OCI-LY1 (cell line): ENCODE data around the gene JUN.
A peak's percentile ranks its signal among the peaks of the same experiment; 100 is the strongest.

Experiments
- H2AFZ ChIP-seq: fragments of 200-600 bp; sonication (generic), shearing (Covaris generic); 2 replicates; pipeline ENCODE4 v1.6.0; 2014; ENCODE audit warnings: antibody characterized with exemption, mild to moderate bottlenecking, low read length
- H3F3A ChIP-seq: fragments of 200-600 bp; sonication (generic), shearing (Covaris generic); 2 replicates; pipeline ENCODE4 v1.6.0; 2014; ENCODE audit warnings: mild to moderate bottlenecking, antibody characterized with exemption, low read length, moderate library complexity; ENCODE audit not compliant: insufficient read depth
- H3K27ac ChIP-seq: fragments of 200-600 bp; sonication (generic); 2 replicates; pipeline ENCODE4 v1.5.1; 2014; ENCODE audit warnings: low read length, mixed run types, mild to moderate bottlenecking, low read depth; ENCODE audit not compliant: poor library complexity, severe bottlenecking
- H3K27me3 ChIP-seq: fragments of 200-600 bp; sonication (generic); 2 replicates; pipeline ENCODE4 v1.6.0; 2014; ENCODE audit warnings: antibody characterized with exemption, mild to moderate bottlenecking, low read length, moderate library complexity; ENCODE audit not compliant: insufficient read depth
- H3K36me3 ChIP-seq: fragments of 200-600 bp; sonication (generic); 2 replicates; pipeline ENCODE4 v1.6.1; 2014; ENCODE audit warnings: mild to moderate bottlenecking, antibody characterized with exemption, low read length, moderate library complexity, mixed read lengths; ENCODE audit not compliant: insufficient read depth
- H3K4me1 ChIP-seq: fragments of 200-600 bp; sonication (generic); 2 replicates; pipeline ENCODE4 v1.5.1; 2014; ENCODE audit warnings: mild to moderate bottlenecking, low read length, moderate library complexity; ENCODE audit not compliant: insufficient read depth, severe bottlenecking
- H3K4me2 ChIP-seq: fragments of 200-600 bp; sonication (generic), shearing (Covaris generic); 2 replicates; pipeline ENCODE4 v1.6.1; 2014; ENCODE audit warnings: low read length
- H3K4me3 ChIP-seq: fragments of 200-600 bp; sonication (generic); 2 replicates; pipeline ENCODE4 v1.5.1; 2014; ENCODE audit warnings: low read length, low read depth, mild to moderate bottlenecking, mixed read lengths; ENCODE audit not compliant: poor library complexity, severe bottlenecking
- H3K79me2 ChIP-seq: fragments of 200-600 bp; shearing (Covaris generic); 2 replicates; pipeline ENCODE4 v1.6.1; 2016; ENCODE audit warnings: mixed run types, low read length, mixed read lengths; ENCODE audit not compliant: insufficient read depth
- H3K9ac ChIP-seq: fragments of 200-600 bp; sonication (generic), shearing (Covaris generic); 2 replicates; pipeline ENCODE4 v1.6.1; 2014; ENCODE audit warnings: mild to moderate bottlenecking, low read length, mixed read lengths
- H3K9me2 ChIP-seq: fragments of 200-600 bp; sonication (generic), shearing (Covaris generic); 2 replicates; pipeline ENCODE4 v1.6.1; 2014; ENCODE audit warnings: low read depth, mild to moderate bottlenecking, low read length, mixed read lengths
- H3K9me3 ChIP-seq: fragments of 200-600 bp; shearing (Covaris generic); 2 replicates; pipeline ENCODE4 v1.6.1; 2014; ENCODE audit warnings: low read length, mixed read lengths
- H4K20me1 ChIP-seq: fragments of 200-600 bp; sonication (generic), shearing (Covaris generic); 2 replicates; pipeline ENCODE4 v1.6.0; 2016; ENCODE audit warnings: mild to moderate bottlenecking, low read length; ENCODE audit not compliant: insufficient read depth
- EZH2 ChIP-seq: fragments of 200-600 bp; sonication (generic), shearing (Covaris generic); IDR thresholded peaks from 2 replicates; pipeline ENCODE4 v1.8.0; 2017; ENCODE audit warnings: borderline replicate concordance, mixed run types, mild to moderate bottlenecking, antibody characterized with exemption, low read length, moderate library complexity, mixed read lengths
- TF ChIP-seq, protein P1 (sequence below): fragments of 200-600 bp; sonication (generic), shearing (Covaris generic); IDR thresholded peaks from 2 replicates; pipeline ENCODE4 v1.5.1; 2017; ENCODE audit warnings: mild to moderate bottlenecking, antibody characterized with exemption, low read length, moderate library complexity, mixed read lengths

The JUN gene

DNA sequence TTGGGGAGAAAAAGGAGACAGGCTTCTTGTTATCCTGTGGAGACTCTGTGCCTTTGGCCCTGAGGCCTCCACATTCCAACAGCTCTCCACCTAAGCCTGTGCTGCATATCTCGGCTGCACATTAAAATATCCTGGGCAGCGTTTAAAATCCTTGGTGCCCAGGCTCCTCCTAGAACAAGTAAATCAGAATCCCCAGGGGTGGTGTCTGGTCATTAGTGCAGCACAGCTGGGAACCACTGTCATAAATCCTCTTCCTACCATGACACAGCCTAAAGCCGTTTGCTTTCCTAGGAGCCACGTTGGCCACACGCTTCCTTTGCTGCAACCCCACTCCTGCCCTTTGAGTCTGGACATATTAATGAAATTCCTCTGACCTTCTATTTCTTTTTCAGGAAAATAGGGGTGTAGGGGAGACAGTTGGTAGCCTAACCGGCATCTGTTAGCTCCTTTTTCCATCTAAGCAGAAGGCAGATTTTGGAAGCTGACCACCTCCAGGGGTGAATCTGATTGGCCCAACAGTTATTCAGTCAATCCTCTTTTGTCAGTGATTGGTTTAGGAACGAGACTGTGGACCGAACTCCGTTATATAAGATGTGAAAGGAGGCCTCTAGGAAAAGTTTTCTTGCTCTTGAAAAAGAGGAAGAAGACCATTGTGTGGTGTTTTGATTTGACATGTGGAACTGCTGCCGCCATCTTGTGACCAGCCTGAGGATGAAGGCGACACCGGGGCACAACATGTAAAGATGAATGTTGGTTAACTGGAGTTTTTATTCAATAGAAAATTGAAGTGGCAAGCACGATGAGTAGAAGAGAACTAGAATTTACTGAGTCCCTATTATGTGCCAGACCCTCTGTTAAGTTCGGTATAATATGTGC is 41.9 kb downstream of the JUN start:
- Histone ChIP-seq H3F3A (no peaks in the 10 kb centered on the region), H3K4me2 (no peak overlapping the region), H4K20me1 (no peaks in the 10 kb centered on the region), H3K27ac (no peak overlapping the region), H3K9ac (no peak overlapping the region), H3K4me1 (no peaks in the 10 kb centered on the region), H3K9me3 (no peaks in the 10 kb centered on the region), H3K27me3 (no peaks in the 10 kb centered on the region), H3K79me2 (no peaks in the 10 kb centered on the region), H3K36me3 (no peaks in the 10 kb centered on the region), H3K9me2 (no peaks in the 10 kb centered on the region), H3K4me3 (no peak overlapping the region), H2AFZ (no peak overlapping the region)
- TF ChIP-seq, protein P1, sequence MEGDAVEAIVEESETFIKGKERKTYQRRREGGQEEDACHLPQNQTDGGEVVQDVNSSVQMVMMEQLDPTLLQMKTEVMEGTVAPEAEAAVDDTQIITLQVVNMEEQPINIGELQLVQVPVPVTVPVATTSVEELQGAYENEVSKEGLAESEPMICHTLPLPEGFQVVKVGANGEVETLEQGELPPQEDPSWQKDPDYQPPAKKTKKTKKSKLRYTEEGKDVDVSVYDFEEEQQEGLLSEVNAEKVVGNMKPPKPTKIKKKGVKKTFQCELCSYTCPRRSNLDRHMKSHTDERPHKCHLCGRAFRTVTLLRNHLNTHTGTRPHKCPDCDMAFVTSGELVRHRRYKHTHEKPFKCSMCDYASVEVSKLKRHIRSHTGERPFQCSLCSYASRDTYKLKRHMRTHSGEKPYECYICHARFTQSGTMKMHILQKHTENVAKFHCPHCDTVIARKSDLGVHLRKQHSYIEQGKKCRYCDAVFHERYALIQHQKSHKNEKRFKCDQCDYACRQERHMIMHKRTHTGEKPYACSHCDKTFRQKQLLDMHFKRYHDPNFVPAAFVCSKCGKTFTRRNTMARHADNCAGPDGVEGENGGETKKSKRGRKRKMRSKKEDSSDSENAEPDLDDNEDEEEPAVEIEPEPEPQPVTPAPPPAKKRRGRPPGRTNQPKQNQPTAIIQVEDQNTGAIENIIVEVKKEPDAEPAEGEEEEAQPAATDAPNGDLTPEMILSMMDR = no peak
- TF ChIP-seq EZH2 = no peak

DNA sequence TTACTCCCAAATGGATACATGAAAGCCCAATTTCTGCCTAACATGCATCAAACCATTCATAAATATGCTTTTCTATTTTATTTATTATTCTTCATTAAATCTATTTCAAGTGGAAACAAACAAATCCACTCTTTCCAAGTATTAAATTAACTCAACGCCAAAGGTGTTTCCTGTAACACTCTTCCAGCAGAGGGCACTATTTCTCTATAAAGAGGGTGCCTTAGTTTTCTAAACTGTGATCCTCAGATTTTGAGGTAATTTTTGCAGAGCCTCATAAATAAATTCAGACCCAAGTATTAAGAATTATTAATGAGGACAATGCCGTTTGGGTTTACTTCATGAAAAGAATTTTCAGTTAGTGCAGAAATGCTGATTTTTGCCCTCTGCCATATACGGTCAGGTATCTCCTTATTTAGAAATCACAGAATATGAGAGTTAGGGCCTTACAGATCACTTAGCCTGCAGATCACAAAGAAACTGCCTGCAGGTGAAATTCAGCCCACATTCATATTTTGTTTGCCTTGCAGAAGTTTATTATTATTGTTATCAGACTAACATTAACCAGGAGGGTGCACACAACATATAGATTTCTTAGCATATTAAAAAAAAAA is 43.9 kb downstream of the JUN start:
- no peak overlapping the region for H3K9ac ChIP-seq
- TF ChIP-seq EZH2 = no peak
- TF ChIP-seq, protein P1 = peak; percentile 90
- H3K4me1 ChIP-seq = no peaks in the 10 kb centered on the region
- H3K9me3 ChIP-seq = no peaks in the 10 kb centered on the region
- no peak overlapping the region for H2AFZ ChIP-seq
- H3F3A ChIP-seq = no peaks in the 10 kb centered on the region
- H3K4me3 ChIP-seq = no peak overlapping the region
- no peaks in the 10 kb centered on the region for H3K27me3 ChIP-seq
- H4K20me1 ChIP-seq = no peaks in the 10 kb centered on the region
- no peaks in the 10 kb centered on the region for H3K36me3 ChIP-seq
- no peak overlapping the region for H3K4me2 ChIP-seq
- H3K27ac ChIP-seq = no peak overlapping the region
- H3K79me2 ChIP-seq = no peaks in the 10 kb centered on the region
- no peaks in the 10 kb centered on the region for H3K9me2 ChIP-seq

DNA sequence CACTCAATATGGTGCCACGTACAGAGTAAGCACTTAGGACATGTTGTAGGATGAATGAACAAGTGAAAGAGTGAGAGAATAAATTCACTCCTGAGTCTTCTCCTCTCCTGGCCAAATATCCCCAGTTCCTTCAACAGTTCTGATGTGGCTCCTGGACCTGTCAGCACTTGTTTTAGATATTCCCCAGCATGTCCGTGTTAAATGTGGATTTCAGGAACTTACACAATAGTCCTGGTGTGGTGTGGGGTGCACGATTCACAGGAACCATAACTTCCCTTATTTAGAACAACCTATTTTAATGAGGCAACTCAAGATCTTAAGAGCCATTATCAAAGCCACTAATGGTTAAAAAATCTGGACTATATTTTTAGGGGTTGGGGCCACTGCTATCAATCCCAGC is 45.0 kb downstream of the JUN start:
- no peaks in the 10 kb centered on the region for H3K9me3 ChIP-seq
- H3K36me3 ChIP-seq = no peaks in the 10 kb centered on the region
- no peak overlapping the region for H3K4me2 ChIP-seq
- no peak overlapping the region for H3K27ac ChIP-seq
- no peak overlapping the region for H3K4me3 ChIP-seq
- no peaks in the 10 kb centered on the region for H3K27me3 ChIP-seq
- TF ChIP-seq, protein P1 = no peak
- no peak for TF ChIP-seq EZH2
- H3K9ac ChIP-seq = no peak overlapping the region
- no peaks in the 10 kb centered on the region for H3K9me2 ChIP-seq
- no peaks in the 10 kb centered on the region for H3F3A ChIP-seq
- no peaks in the 10 kb centered on the region for H4K20me1 ChIP-seq
- H2AFZ ChIP-seq = no peak overlapping the region
- H3K79me2 ChIP-seq = no peaks in the 10 kb centered on the region
- H3K4me1 ChIP-seq = no peaks in the 10 kb centered on the region
